HepG2 (cell line): ENCODE results near the gene DPM2. TPM values are rescaled to one million over a fixed set of nuclear protein-coding genes. Genes with fewer than 3 reads are reported as not detected.

Source experiments
- ATAC-seq: fragments of 200-7000 bp; cut with Tn5 transposase; 3 replicates; pipeline ENCODE4 v1.9.1; 2020; ENCODE audit warnings: mild to moderate bottlenecking, moderate library complexity
- BruUV-seq: library from RNA; stranded (reverse); fragments of 400-500 nt; replicated peaks from 2 replicates; lab custom pipeline; 2021; lab: Mats Ljungman, UMichigan
- CTCF ChIA-PET: fragments of 300-600 bp; formaldehyde crosslinking; extraction: SDS; loops from one replicate; lab custom pipeline; 2021; ENCODE audit warnings: low total read pairs, inconsistent platforms, low intra/inter-chr PET ratio; lab: Yijun Ruan, JAX
- POLR2A ChIA-PET: fragments of 350-600 bp; sonication (Branson Sonifier 250); formaldehyde crosslinking; loops from one replicate; lab custom pipeline; 2020; ENCODE audit warnings: antibody characterized with exemption, inconsistent platforms; lab: Yijun Ruan, JAX
- DNase-seq: peaks from one replicate; pipeline ENCODE4 v3.0.0-alpha.2; 2015; ENCODE audit warnings: low spot score
- FAIRE-seq: peaks from 3 replicates; lab custom pipeline; 2011; peaks lifted over from hg19 to GRCh38; lab: Jason Lieb, UNC
- H2AFZ ChIP-seq: one replicate; pipeline ENCODE4 v1.6.1; 2011; ENCODE audit warnings: low read length, inconsistent platforms
- H3K27ac ChIP-seq: fragments of 300-600 bp; 3 replicates; pipeline ENCODE4 v1.8.0; 2011; ENCODE audit warnings: mixed run types, mild to moderate bottlenecking, mixed read lengths, low read length, inconsistent platforms; ENCODE audit not compliant: insufficient read depth; ENCODE audit errors: extremely low read length
- H3K27me3 ChIP-seq, 2 experiments: fragments of 200-600 bp in 1 of 2; 2 replicates in 1 of 2; 3 replicates in 1 of 2; pipeline versions ENCODE4 v1.6.0 to v1.8.0; 2011; ENCODE audit warnings: low read length in 2 of 2, mild to moderate bottlenecking in 2 of 2, moderate library complexity in 2 of 2, inconsistent platforms in 1 of 2; ENCODE audit not compliant: insufficient read depth in 2 of 2, control insufficient read depth in 1 of 2
- H3K36me3 ChIP-seq, 2 experiments: fragments of 200-600 bp in 1 of 2; replicated peaks in 1 of 2; 2 replicates in 1 of 2; 3 replicates in 1 of 2; pipeline versions ENCODE4 v1.5.1 to v1.8.0; 2011; ENCODE audit warnings: low read length in 2 of 2, inconsistent platforms in 1 of 2; ENCODE audit not compliant: insufficient read depth in 2 of 2, control insufficient read depth in 1 of 2
- H3K4me1 ChIP-seq: 2 replicates; pipeline ENCODE4 v1.5.1; 2012; ENCODE audit warnings: low read length, inconsistent platforms; ENCODE audit not compliant: insufficient read depth
- H3K4me2 ChIP-seq: 2 replicates; pipeline ENCODE4 v1.6.0; 2011; ENCODE audit warnings: low read depth, low read length, inconsistent platforms
- H3K4me3 ChIP-seq, 3 experiments: fragments of 200-600 bp in 1 of 3; sonication (generic), shearing (Covaris generic) in 1 of 3; replicated peaks in 1 of 3; 2 replicates each; pipeline ENCODE4 v1.5.1; 2011 to 2016; ENCODE audit warnings: low read length in 3 of 3, inconsistent platforms in 2 of 3, low read depth in 2 of 3, mild to moderate bottlenecking in 2 of 3, control low read depth in 1 of 3, mixed read lengths in 1 of 3; ENCODE audit not compliant: insufficient read depth in 1 of 3
- H3K79me2 ChIP-seq: one replicate; pipeline ENCODE4 v1.6.1; 2011; ENCODE audit warnings: low read length, inconsistent platforms; ENCODE audit not compliant: insufficient read depth
- H3K9ac ChIP-seq: 2 replicates; pipeline ENCODE4 v1.6.0; 2011; ENCODE audit warnings: mild to moderate bottlenecking, low read depth, low read length, inconsistent platforms; ENCODE audit not compliant: insufficient read depth
- H3K9me3 ChIP-seq: 2 replicates; pipeline ENCODE4 v1.5.1; 2012; ENCODE audit warnings: mild to moderate bottlenecking, low read length
- H4K20me1 ChIP-seq: 2 replicates; pipeline ENCODE4 v1.6.0; 2011; ENCODE audit warnings: inconsistent platforms, mild to moderate bottlenecking, low read length, moderate library complexity; ENCODE audit not compliant: insufficient read depth
- GABPB1 ChIP-seq: IDR thresholded peaks from 2 replicates; pipeline ENCODE4 v1.6.1; 2016; ENCODE audit warnings: mild to moderate bottlenecking, missing genetic modification reagents, moderate library complexity, missing compliant biosample characterization
- HOXA3 ChIP-seq: sonication (generic); formaldehyde crosslinking; IDR thresholded peaks from 2 replicates; pipeline ENCODE4 v1.5.0; 2020; ENCODE audit warnings: missing genetic modification reagents
- MIER2 ChIP-seq: IDR thresholded peaks from 2 replicates; pipeline ENCODE4 v1.6.1; 2016; ENCODE audit warnings: missing biosample characterization, missing genetic modification reagents
- POLR2G ChIP-seq: fragments of 200-400 bp; formaldehyde crosslinking; IDR thresholded peaks from 2 replicates; pipeline ENCODE4 v1.6.1; 2018; ENCODE audit warnings: mild to moderate bottlenecking, low read depth, low read length, moderate library complexity
- SIN3A ChIP-seq: IDR thresholded peaks from 2 replicates; pipeline ENCODE4 v1.6.1; 2011; ENCODE audit warnings: low read depth, mild to moderate bottlenecking, control low read depth, low read length, borderline replicate concordance
- SNAI1 ChIP-seq: sonication (generic); formaldehyde crosslinking; IDR thresholded peaks from 2 replicates; pipeline ENCODE4 v1.5.0; 2020; ENCODE audit warnings: mild to moderate bottlenecking, missing genetic modification reagents, borderline replicate concordance
- SOX6 ChIP-seq, 2 experiments: fragments of 450-650 bp in 1 of 2; sonication (generic) in 1 of 2; formaldehyde crosslinking in 1 of 2; IDR thresholded peaks; 2 replicates each; pipeline versions ENCODE4 v1.4.0 to v1.6.1; 2017 to 2020; ENCODE audit warnings: antibody characterized with exemption in 1 of 2, mild to moderate bottlenecking in 1 of 2, missing genetic modification reagents in 1 of 2
- THAP11 ChIP-seq: IDR thresholded peaks from 2 replicates; pipeline ENCODE4 v1.6.1; 2016; ENCODE audit warnings: missing biosample characterization, missing genetic modification reagents
- YEATS4 ChIP-seq: sonication (generic); formaldehyde crosslinking; IDR thresholded peaks from 2 replicates; pipeline ENCODE4 v1.4.0; 2020; ENCODE audit warnings: missing genetic modification reagents, borderline replicate concordance
- ZNF350 ChIP-seq: sonication (generic); formaldehyde crosslinking; IDR thresholded peaks from 2 replicates; pipeline ENCODE4 v1.4.0; 2020; ENCODE audit warnings: mild to moderate bottlenecking, low read depth, missing genetic modification reagents, borderline replicate concordance
- ZNF501 ChIP-seq: sonication (generic); formaldehyde crosslinking; IDR thresholded peaks from 2 replicates; pipeline ENCODE4 v1.5.1; 2020; ENCODE audit warnings: mild to moderate bottlenecking, moderate library complexity, missing genetic modification reagents
- ZNF768 ChIP-seq: sonication (generic); formaldehyde crosslinking; IDR thresholded peaks from 2 replicates; pipeline ENCODE4 v1.4.0; 2020; ENCODE audit warnings: missing genetic modification reagents
- WGBS: methylation state at CpG from one replicate; pipeline ENCODE4 v1.1.6; 2017; ENCODE audit warnings: low lambda C conversion rate; 5-methylcytosine and 5-hydroxymethylcytosine counted together
- in situ Hi-C: cut with HindIII; loops from 2 replicates; pipeline ENCODE4 v1.10.0; 2017; ENCODE audit warnings: low pct_unique_long_range_greater_than_20kb; ENCODE audit not compliant: extremely low pct_ligation_motif_present
- intact Hi-C: fragments of 100-400 bp; cut with micrococcal nuclease; formaldehyde crosslinking; loops from one replicate; pipeline ENCODE4 v1.10.0; 2022; ENCODE audit not compliant: unreplicated experiment
- polyA plus RNA-seq, 8 experiments: library from polyadenylated mRNA; depleted of rRNA in 3 of 8; stranded (reverse) in 7 of 8; unstranded in 1 of 8; fragments of >200 nt; fragmentation: Illumina TruSeq in 4 of 8; extraction: Trizol in 4 of 8; gene quantifications; 2 replicates each; pipeline versions ENCODE4 v1.2.1 to v1.2.3, GENCODE V29; 2011 to 2016; ENCODE audit warnings: low read depth in 4 of 8, missing spikeins in 1 of 8, mixed read lengths in 1 of 8; ENCODE audit not compliant: insufficient read depth in 1 of 8
- total RNA-seq, 5 experiments: library from RNA; depleted of rRNA; stranded (reverse); fragments of >200 nt; fragmentation: Illumina TruSeq; extraction: Trizol; gene quantifications; 2 replicates each; pipeline ENCODE4 v1.2.3, GENCODE V29; 2016; ENCODE audit warnings: low read depth in 1 of 5
- TF ChIP-seq, protein P1 (sequence below): sonication (generic); formaldehyde crosslinking; IDR thresholded peaks from 2 replicates; pipeline ENCODE4 v1.4.0; 2020; ENCODE audit warnings: missing genetic modification reagents, borderline replicate concordance
- TF ChIP-seq, protein P2 (sequence below): sonication (generic); formaldehyde crosslinking; conservative IDR thresholded peaks from 2 replicates; pipeline ENCODE4 v1.8.1; 2023; ENCODE audit warnings: missing genetic modification reagents
- TF ChIP-seq, protein P3 (sequence below): sonication (generic); formaldehyde crosslinking; IDR thresholded peaks from 2 replicates; pipeline ENCODE4 v1.8.0; 2022; ENCODE audit warnings: mild to moderate bottlenecking, missing genetic modification reagents, moderate library complexity

DPM2 gene
- total and polyA plus RNA-seq, 2 of the 13 experiments (the other 11 are each of a cell fraction or from before 2014, with no cell fraction given), result 24.8 to 35.3 TPM

DNA sequence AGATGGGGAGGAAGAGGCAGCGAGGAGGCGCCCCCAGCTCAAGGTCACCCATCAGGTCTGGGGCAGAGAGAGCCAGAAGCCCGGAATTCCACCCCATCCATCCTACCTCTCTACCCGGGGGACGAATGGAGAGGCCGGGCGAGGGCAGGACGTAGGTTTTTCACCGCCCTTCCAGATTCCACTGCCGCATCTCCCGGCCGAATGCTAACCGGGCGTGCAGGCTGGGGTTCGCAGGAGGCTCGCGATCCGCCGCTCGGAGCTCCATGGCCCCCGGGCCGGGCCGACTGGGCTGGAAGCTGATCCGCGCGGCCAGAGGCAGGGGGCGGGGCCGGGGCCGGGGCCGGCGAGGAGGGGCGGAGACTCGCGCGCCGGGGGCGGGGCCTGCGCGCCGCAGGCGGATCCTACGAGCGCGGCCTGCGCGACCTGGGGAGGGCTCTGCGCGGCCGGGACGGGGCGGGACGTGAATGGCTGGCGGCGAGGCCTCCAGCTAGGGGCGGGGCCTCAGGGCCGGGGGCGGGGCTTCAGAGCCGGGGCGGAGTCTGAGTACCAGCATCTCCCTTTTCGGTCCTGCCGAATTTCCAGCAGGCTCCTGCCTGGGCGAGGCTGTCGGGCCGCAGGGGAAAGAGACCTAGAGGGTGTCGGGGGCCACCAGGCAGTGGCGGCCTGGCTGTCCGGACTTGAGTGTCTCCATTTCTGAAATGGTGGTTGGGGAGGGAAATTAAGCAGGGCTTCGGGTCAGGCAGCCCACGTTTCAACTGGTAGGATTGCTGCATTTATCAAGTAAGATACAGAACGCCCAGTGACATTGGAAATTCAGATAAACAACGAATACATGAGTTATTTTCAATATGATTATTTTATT, 20.7 kb downstream of the DPM2 start, which contains the start of gene ST6GALNAC4:
TSS of gene ST6GALNAC4 (minus strand) at position 322 of the 862 bp plus-strand sequence. CDS start 622 bp downstream, outside the sequence.
- peak within 1 kb of the TSS; percentile 98 for H3K4me2 ChIP-seq
- no peak within 1 kb of the TSS for H2AFZ ChIP-seq
- TF ChIP-seq SIN3A (peak; percentile 65; the same call in 1 of the 2 replicates), THAP11 (CRISPR knock-in tag) (peak; percentile 15; the same call in 1 of the 2 replicates), GABPB1 (CRISPR knock-in tag) (peak; percentile 45; the same call in 1 of the 2 replicates), SOX6 (IDR thresholded peaks at IDR 0.05) (no peak), SOX6 (CRISPR knock-in tag; IDR thresholded peaks at IDR 0.05) (0 out of 2 replicates have a peak, but pooled peaks have one; percentile 20), ZNF350 (CRISPR knock-in tag) (peak; percentile 33; the same call in 1 of the 2 replicates), ZNF768 (CRISPR knock-in tag) (peak; percentile 18; the same call in 1 of the 2 replicates), HOXA3 (peak; percentile 46; the same call in 1 of the 2 replicates), MIER2 (CRISPR knock-in tag) (no peak), ZNF501 (0 out of 2 replicates have a peak, but pooled peaks have one; percentile 9), POLR2G (peak; percentile 72), SNAI1 (peak; percentile 49; the same call in 1 of the 2 replicates), YEATS4 (CRISPR knock-in tag) (0 out of 2 replicates have a peak, but pooled peaks have one; percentile 34)
- TF ChIP-seq, protein P1, sequence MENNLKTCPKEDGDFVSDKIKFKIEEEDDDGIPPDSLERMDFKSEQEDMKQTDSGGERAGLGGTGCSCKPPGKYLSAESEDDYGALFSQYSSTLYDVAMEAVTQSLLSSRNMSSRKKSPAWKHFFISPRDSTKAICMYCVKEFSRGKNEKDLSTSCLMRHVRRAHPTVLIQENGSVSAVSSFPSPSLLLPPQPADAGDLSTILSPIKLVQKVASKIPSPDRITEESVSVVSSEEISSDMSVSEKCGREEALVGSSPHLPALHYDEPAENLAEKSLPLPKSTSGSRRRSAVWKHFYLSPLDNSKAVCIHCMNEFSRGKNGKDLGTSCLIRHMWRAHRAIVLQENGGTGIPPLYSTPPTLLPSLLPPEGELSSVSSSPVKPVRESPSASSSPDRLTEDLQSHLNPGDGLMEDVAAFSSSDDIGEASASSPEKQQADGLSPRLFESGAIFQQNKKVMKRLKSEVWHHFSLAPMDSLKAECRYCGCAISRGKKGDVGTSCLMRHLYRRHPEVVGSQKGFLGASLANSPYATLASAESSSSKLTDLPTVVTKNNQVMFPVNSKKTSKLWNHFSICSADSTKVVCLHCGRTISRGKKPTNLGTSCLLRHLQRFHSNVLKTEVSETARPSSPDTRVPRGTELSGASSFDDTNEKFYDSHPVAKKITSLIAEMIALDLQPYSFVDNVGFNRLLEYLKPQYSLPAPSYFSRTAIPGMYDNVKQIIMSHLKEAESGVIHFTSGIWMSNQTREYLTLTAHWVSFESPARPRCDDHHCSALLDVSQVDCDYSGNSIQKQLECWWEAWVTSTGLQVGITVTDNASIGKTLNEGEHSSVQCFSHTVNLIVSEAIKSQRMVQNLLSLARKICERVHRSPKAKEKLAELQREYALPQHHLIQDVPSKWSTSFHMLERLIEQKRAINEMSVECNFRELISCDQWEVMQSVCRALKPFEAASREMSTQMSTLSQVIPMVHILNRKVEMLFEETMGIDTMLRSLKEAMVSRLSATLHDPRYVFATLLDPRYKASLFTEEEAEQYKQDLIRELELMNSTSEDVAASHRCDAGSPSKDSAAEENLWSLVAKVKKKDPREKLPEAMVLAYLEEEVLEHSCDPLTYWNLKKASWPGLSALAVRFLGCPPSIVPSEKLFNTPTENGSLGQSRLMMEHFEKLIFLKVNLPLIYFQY (CRISPR knock-in tag), result peak; percentile 93; the same call in 1 of the 2 replicates
- TF ChIP-seq, protein P2, sequence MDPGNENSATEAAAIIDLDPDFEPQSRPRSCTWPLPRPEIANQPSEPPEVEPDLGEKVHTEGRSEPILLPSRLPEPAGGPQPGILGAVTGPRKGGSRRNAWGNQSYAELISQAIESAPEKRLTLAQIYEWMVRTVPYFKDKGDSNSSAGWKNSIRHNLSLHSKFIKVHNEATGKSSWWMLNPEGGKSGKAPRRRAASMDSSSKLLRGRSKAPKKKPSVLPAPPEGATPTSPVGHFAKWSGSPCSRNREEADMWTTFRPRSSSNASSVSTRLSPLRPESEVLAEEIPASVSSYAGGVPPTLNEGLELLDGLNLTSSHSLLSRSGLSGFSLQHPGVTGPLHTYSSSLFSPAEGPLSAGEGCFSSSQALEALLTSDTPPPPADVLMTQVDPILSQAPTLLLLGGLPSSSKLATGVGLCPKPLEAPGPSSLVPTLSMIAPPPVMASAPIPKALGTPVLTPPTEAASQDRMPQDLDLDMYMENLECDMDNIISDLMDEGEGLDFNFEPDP, result 0 out of 2 replicates have a peak, but pooled peaks have one; percentile 56
- TF ChIP-seq, protein P3, sequence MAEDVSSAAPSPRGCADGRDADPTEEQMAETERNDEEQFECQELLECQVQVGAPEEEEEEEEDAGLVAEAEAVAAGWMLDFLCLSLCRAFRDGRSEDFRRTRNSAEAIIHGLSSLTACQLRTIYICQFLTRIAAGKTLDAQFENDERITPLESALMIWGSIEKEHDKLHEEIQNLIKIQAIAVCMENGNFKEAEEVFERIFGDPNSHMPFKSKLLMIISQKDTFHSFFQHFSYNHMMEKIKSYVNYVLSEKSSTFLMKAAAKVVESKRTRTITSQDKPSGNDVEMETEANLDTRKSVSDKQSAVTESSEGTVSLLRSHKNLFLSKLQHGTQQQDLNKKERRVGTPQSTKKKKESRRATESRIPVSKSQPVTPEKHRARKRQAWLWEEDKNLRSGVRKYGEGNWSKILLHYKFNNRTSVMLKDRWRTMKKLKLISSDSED (CRISPR knock-in tag), result no peak

More for the DNA sequence above, 20.7 kb downstream of the DPM2 start, which contains the start of gene ST6GALNAC4:
- DNase-seq (peak; percentile 70), FAIRE-seq (no peak), ATAC-seq (peak; percentile 70)
- WGBS, result 15% methylated on average over 6 of the region's 71 CpGs
- Histone ChIP-seq H3K9ac (peak within 1 kb of the TSS; percentile 68), H3K4me1 (peaks cover 78% of the 10 kb centered on the region), H3K27ac (peak within 1 kb of the TSS; percentile 40), H3K79me2 (peaks cover 2% of the 10 kb centered on the region), H3K4me3 (peak within 1 kb of the TSS; percentile 71 to 91 (median 73)), H4K20me1 (no peaks in the 10 kb centered on the region), H3K27me3 (no peaks in the 10 kb centered on the region), H3K36me3 (peaks cover 2% of the 10 kb centered on the region in 2 experiments; a peak in 3 of 5 replicates), H3K9me3 (no peaks in the 10 kb centered on the region)
- intact Hi-C loops, result loop anchor here (2.0 to 5.0 kb wide), 2 partner anchors 14 to 115 kb away; partner anchors contain the start of gene FPGS
- BruUV-seq, result no TSS peak
- in situ Hi-C loops, result loop anchor here (5.0 kb wide), 1 partner anchor 45 kb away; no protein-coding TSS in a partner anchor
- ChIA-PET CTCF (no interaction called here), POLR2A (interaction anchor here (0.6 to 7.9 kb wide), 15 partner anchors 12 to 372 kb away, joined by 3 to 78 read pairs (median 3); partner anchors contain the start of genes AK1, CDK9, PIP5KL1 and ST6GALNAC6)
